Vagina (tissue), 2 donors: ENCODE results near the gene RBPJ.

Source experiments
- POLR2A ChIP-seq, 2 donors: fragments of 450-650 bp; IDR thresholded peaks; one replicate each; pipeline ENCODE4 v1.6.1; 2017; ENCODE audit warnings: antibody characterized with exemption in 2 of 2, mild to moderate bottlenecking in 2 of 2, moderate library complexity in 2 of 2
- TF ChIP-seq, protein P1 (sequence below), 3 experiments: fragments of 450-650 bp in 2 of 3; fragments of 200-600 bp in 1 of 3; sonication (generic) in 1 of 3; IDR thresholded peaks; one replicate each; pipeline ENCODE4 v1.5.1; 2017 to 2019; ENCODE audit warnings: antibody characterized with exemption in 3 of 3, mild to moderate bottlenecking in 2 of 3, moderate library complexity in 2 of 3

DNA sequence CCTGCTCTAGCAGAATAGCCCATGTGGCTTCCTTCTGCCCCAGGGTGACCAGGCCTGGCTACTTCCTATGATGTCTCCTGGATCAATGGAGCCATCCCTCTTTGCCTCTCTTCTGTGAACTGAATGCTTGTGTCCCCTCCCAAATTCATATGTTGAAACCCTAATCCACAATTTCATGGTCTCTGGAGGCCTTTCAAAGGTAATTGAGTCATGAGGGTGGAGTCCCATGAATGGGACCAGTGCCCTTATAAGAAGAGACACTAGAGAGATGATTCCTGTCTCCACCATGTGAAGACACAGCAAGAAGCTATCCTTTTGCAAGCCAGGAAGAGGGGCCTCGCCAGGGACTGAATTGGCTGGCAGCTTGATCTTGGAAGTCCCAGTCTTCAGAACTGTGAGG lies 151.1 kb downstream of the RBPJ start:
- TF ChIP-seq, protein P1, sequence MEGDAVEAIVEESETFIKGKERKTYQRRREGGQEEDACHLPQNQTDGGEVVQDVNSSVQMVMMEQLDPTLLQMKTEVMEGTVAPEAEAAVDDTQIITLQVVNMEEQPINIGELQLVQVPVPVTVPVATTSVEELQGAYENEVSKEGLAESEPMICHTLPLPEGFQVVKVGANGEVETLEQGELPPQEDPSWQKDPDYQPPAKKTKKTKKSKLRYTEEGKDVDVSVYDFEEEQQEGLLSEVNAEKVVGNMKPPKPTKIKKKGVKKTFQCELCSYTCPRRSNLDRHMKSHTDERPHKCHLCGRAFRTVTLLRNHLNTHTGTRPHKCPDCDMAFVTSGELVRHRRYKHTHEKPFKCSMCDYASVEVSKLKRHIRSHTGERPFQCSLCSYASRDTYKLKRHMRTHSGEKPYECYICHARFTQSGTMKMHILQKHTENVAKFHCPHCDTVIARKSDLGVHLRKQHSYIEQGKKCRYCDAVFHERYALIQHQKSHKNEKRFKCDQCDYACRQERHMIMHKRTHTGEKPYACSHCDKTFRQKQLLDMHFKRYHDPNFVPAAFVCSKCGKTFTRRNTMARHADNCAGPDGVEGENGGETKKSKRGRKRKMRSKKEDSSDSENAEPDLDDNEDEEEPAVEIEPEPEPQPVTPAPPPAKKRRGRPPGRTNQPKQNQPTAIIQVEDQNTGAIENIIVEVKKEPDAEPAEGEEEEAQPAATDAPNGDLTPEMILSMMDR (IDR thresholded peaks at IDR 0.05), result no peak
- no peak for TF ChIP-seq POLR2A (IDR thresholded peaks at IDR 0.05)
